ENCODE measurements around the gene LCMT1.
"Not testable (repeated sequence)": the region's sequence is repeated elsewhere in the genome, so short reads cannot be mapped to it uniquely, and the experiment has no call there.

Gene LCMT1

GRCh38 chr16:25148568-25149215 lies 37.1 kb downstream of the LCMT1 start:
- no peak for DNase-seq

GRCh38 chr16:25151996-25152395 lies 40.5 kb downstream of the LCMT1 start:
- no peak for DNase-seq

- peak; percentile 8 for DNase-seq
Observed at GRCh38 chr16:25155553-25156460, 44.3 kb downstream of the LCMT1 start.

GRCh38 chr16:25157271-25157875 lies 45.8 kb downstream of the LCMT1 start:
- no peak for DNase-seq

GRCh38 chr16:25158401-25158800 lies 46.9 kb downstream of the LCMT1 start:
- DNase-seq: no peak

GRCh38 chr16:25161753-25162367 lies 50.3 kb downstream of the LCMT1 start:
- DNase-seq: no peak

GRCh38 chr16:25163683-25164082 lies 52.1 kb downstream of the LCMT1 start:
- no peak for DNase-seq

- no peak for DNase-seq
Observed at GRCh38 chr16:25165284-25165683, 53.7 kb downstream of the LCMT1 start.

GRCh38 chr16:25167920-25168319 lies 56.4 kb downstream of the LCMT1 start:
- DNase-seq: not testable (repeated sequence)

- no peak for DNase-seq
Observed at GRCh38 chr16:25171390-25171789, 59.8 kb downstream of the LCMT1 start.

- no peak for DNase-seq
Observed at GRCh38 chr16:25172831-25173230, 61.3 kb downstream of the LCMT1 start.

- DNase-seq: no peak
Observed at GRCh38 chr16:25174285-25174684, 62.7 kb downstream of the LCMT1 start.

- no peak for DNase-seq
Observed at GRCh38 chr16:25176136-25176535, 64.6 kb downstream of the LCMT1 start.

- DNase-seq: no peak
Observed at GRCh38 chr16:25177512-25177830, 65.9 kb downstream of the LCMT1 start.

- no peak for DNase-seq
Observed at GRCh38 chr16:25177831-25178688, 66.5 kb downstream of the LCMT1 start.

- not testable (repeated sequence) for DNase-seq
Observed at GRCh38 chr16:25181236-25181635, 69.7 kb downstream of the LCMT1 start.

- DNase-seq: no peak
Observed at GRCh38 chr16:25184771-25185170, 73.2 kb downstream of the LCMT1 start.

- no peak for DNase-seq
Observed at GRCh38 chr16:25187491-25187795, 75.9 kb downstream of the LCMT1 start.

- DNase-seq: no peak
Observed at GRCh38 chr16:25189305-25189704, 77.8 kb downstream of the LCMT1 start.

- peak; percentile 54 for DNase-seq
Observed at GRCh38 chr16:25192096-25192495, 80.6 kb downstream of the LCMT1 start.

GRCh38 chr16:25194273-25194878 lies 82.8 kb downstream of the LCMT1 start:
- DNase-seq: no peak

- DNase-seq: no peak
Observed at GRCh38 chr16:25198021-25198420, 86.5 kb downstream of the LCMT1 start.
